Pancreas (tissue), 10 donors: Measurements from ENCODE around the gene LSM7. TPM values are rescaled to one million over a fixed set of nuclear protein-coding genes. Genes with fewer than 3 reads are reported as not detected.

Experiments used
- ATAC-seq, 4 donors: fragments of 200-7000 bp; cut with Tn5 transposase; one replicate each; pipeline versions ENCODE4 v1.8.0 to v1.9.1; 2020; ENCODE audit warnings: mild to moderate bottlenecking in 4 of 4, moderate library complexity in 4 of 4
- DNase-seq, 6 donors: peaks; one replicate each; pipeline ENCODE4 v3.0.0-alpha.2; 2020
- FAIRE-seq: peaks from 2 replicates; lab custom pipeline; 2012; peaks lifted over from hg19 to GRCh38; lab: Jason Lieb, UNC
- H3K27ac ChIP-seq, 4 donors: fragments of 200-600 bp; sonication (generic); 1 replicate in 3 of 4; 2 replicates in 1 of 4; pipeline versions ENCODE4 v1.5.0 to v1.8.0; 2020
- H3K27me3 ChIP-seq, 4 donors: fragments of 200-600 bp; one replicate each; pipeline ENCODE4 v1.8.0; 2021
- H3K36me3 ChIP-seq, 3 donors: fragments of 200-600 bp; sonication (generic) in 1 of 3; one replicate each; pipeline versions ENCODE4 v1.5.0 to v1.8.0; 2020 to 2021
- H3K4me1 ChIP-seq, 3 donors: fragments of 200-600 bp; one replicate each; pipeline ENCODE4 v1.8.0; 2021
- H3K4me3 ChIP-seq, 4 donors: fragments of 200-600 bp; sonication (generic) in 2 of 4; one replicate each; pipeline versions ENCODE4 v1.5.0 to v1.8.0; 2020 to 2021
- H3K9me3 ChIP-seq, 4 donors: fragments of 200-600 bp; one replicate each; pipeline ENCODE4 v1.8.0; 2021
- WGBS, 2 donors: extraction: QIAGEN DNeasy Blood & Tissue Kit; methylation state at CpG; one replicate each; pipeline ENCODE4 v1.1.7; 2013; 5-methylcytosine and 5-hydroxymethylcytosine counted together
- intact Hi-C, 3 donors: fragments of 100-400 bp; cut with DNase I; formaldehyde crosslinking; loops; one replicate each; pipeline versions ENCODE4 v1.11.1 to v1.14.2; 2022
- polyA plus RNA-seq, 2 donors: library from polyadenylated mRNA; stranded (reverse); fragments of 200-250 nt; gene quantifications; one replicate each; pipeline ENCODE4 v1.2.3, GENCODE V29; 2013
- total RNA-seq, 6 donors: library from RNA; stranded (reverse); fragmentation: NEBNext Ultra II Directional in 4 of 6; extraction: Animal tissue kit (Norgen Biotek cat#: 25700) in 4 of 6; gene quantifications; one replicate each; pipeline versions ENCODE4 v1.2.1 to v1.2.4, GENCODE V29; 2021 to 2023
- TF ChIP-seq, protein P1 (sequence below), 4 donors: fragments of 200-600 bp; sonication (generic) in 3 of 4; IDR thresholded peaks; one replicate each; pipeline versions ENCODE4 v1.5.0 to v1.8.0; 2021; ENCODE audit warnings: antibody characterized with exemption in 4 of 4
- donor health status: healthy with polysubstance abuse.
- donor health status: DM: no; HTN: no; CAD: no; lungs with moderate emphysema.
- donor health status: DM: no; HTN: no; CAD: no.
- donor health status: control.
- donor health status: control.
- donor health status: Bipolar disorder and iron deficiency.
- donor health status: DM: yes; HTN: yes; CAD: no.
- donor health status: DM: no; HTN: no; CAD: no.
- donor health status: DM: no; HTN: no; CAD: no.
- donor health status: DM: yes; HTN: yes; CAD: no.

The LSM7 gene
- total and polyA plus RNA-seq, 8 donors = 18.3 to 170 (median 30.9) TPM

DNA sequence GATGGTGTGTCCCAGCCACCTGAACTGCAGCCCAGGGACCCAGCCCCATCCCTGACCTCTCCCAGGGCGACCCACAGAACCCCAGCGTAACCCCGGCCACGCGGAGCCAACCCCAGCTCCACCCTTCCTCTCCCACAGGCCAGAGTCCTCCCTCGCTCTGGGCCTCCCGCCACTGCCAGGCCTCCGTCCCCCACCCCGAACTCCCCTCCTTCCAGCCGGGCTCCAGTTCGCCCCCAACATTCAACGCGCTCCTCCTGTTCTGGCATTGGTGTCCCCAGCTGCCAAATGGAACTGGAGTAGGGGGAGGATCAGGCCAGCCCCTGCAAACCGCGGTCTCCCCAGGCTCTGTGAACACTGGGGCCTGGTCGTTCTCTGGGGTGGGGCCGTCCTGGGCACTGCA is 27.9 kb downstream of the LSM7 start:
- no peaks in the 10 kb centered on the region for H3K36me3 ChIP-seq
- no peaks in the 10 kb centered on the region for H3K9me3 ChIP-seq
- FAIRE-seq (no peak), DNase-seq (peak in 1 of 6 donors; percentile 58), ATAC-seq (no peak)
- H3K4me3 ChIP-seq = no peak overlapping the region
- TF ChIP-seq, protein P1, sequence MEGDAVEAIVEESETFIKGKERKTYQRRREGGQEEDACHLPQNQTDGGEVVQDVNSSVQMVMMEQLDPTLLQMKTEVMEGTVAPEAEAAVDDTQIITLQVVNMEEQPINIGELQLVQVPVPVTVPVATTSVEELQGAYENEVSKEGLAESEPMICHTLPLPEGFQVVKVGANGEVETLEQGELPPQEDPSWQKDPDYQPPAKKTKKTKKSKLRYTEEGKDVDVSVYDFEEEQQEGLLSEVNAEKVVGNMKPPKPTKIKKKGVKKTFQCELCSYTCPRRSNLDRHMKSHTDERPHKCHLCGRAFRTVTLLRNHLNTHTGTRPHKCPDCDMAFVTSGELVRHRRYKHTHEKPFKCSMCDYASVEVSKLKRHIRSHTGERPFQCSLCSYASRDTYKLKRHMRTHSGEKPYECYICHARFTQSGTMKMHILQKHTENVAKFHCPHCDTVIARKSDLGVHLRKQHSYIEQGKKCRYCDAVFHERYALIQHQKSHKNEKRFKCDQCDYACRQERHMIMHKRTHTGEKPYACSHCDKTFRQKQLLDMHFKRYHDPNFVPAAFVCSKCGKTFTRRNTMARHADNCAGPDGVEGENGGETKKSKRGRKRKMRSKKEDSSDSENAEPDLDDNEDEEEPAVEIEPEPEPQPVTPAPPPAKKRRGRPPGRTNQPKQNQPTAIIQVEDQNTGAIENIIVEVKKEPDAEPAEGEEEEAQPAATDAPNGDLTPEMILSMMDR (IDR thresholded peaks at IDR 0.05) = no peak
- intact Hi-C loops = no loop called here
- no peak overlapping the region for H3K27ac ChIP-seq
- no peaks in the 10 kb centered on the region for H3K27me3 ChIP-seq
- WGBS, 2 donors = 81 to 92% methylated on average over 17 of the region's 17 CpGs
- no peaks in the 10 kb centered on the region for H3K4me1 ChIP-seq

DNA sequence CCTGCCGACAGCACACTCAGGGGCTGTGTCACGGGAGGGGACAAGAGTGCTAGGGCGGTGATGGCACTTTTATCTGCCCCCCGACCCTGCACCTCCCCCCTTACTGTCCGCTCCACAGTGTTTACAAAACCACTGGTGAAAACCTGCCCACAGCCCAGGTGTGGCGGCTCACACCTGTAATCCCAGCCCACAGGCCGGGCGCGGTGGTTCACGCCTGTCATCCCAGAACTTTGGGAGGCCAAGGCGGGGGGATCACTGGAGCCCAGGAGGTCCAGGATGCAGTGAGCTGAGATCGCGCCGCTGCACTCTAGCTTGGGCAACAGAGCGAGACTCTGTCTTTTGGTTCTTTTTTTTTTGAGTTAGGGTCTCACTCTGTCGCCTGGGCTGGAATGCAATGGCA is 32.2 kb downstream of the LSM7 start:
- intact Hi-C loops = no loop called here
- H3K4me3 ChIP-seq = no peak overlapping the region
- DNase-seq (no peak), FAIRE-seq (no peak), ATAC-seq (no peak)
- TF ChIP-seq, protein P1 (IDR thresholded peaks at IDR 0.05) = no peak
- no peak overlapping the region for H3K27ac ChIP-seq
- H3K27me3 ChIP-seq = peaks cover 0 to 21% (median 0%) of the 10 kb centered on the region in 4 donors
- H3K4me1 ChIP-seq = peaks cover 0 to 4% (median 0%) of the 10 kb centered on the region in 3 donors
- H3K36me3 ChIP-seq = no peaks in the 10 kb centered on the region
- WGBS, 2 donors = 71 to 80% methylated on average over 16 of the region's 16 CpGs
- H3K9me3 ChIP-seq = no peaks in the 10 kb centered on the region

DNA sequence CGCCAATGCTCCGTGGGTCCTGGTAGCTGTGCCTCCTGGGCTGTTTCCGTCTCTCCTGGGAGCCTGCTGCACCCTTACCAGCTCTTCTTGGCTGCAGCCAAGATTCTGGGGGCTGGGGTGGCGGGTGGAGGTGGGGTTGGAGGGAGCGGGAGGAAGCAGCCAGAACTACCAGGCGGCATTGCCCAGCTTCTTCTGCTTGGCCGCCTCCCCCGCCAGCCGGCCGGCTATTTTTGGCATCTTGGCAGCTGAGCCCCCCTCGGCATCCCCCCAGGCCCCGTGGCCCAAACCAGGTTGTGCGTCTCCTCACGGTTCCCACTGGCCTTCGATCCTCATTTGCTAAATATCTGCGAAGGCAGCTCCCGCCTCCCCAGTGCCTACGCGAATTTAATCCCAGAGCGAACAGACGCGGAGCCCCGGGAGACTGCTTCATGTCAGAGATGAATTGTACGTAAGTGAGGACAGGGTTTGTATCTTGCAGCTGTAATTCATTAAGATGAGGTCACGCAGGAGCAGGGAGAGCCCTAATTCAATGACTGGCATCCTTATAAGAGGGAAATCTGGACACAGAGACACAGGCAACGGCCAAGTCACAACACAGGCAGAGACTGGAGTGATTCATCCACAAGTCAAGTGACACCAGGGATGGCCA is 33.6 kb downstream of the LSM7 start:
- ATAC-seq (no peak), DNase-seq (no peak), FAIRE-seq (no peak)
- intact Hi-C loops = no loop called here
- TF ChIP-seq, protein P1 (IDR thresholded peaks at IDR 0.05) = no peak
- H3K27ac ChIP-seq = no peak overlapping the region
- peaks cover 0 to 16% (median 6%) of the 10 kb centered on the region in 3 donors for H3K4me1 ChIP-seq
- no peaks in the 10 kb centered on the region for H3K36me3 ChIP-seq
- H3K27me3 ChIP-seq = peaks cover 0 to 33% (median 2%) of the 10 kb centered on the region in 4 donors
- no peak overlapping the region for H3K4me3 ChIP-seq
- 25 to 30% methylated on average over 22 to 26 of the region's 26 CpGs for WGBS, 2 donors
- H3K9me3 ChIP-seq = no peaks in the 10 kb centered on the region

DNA sequence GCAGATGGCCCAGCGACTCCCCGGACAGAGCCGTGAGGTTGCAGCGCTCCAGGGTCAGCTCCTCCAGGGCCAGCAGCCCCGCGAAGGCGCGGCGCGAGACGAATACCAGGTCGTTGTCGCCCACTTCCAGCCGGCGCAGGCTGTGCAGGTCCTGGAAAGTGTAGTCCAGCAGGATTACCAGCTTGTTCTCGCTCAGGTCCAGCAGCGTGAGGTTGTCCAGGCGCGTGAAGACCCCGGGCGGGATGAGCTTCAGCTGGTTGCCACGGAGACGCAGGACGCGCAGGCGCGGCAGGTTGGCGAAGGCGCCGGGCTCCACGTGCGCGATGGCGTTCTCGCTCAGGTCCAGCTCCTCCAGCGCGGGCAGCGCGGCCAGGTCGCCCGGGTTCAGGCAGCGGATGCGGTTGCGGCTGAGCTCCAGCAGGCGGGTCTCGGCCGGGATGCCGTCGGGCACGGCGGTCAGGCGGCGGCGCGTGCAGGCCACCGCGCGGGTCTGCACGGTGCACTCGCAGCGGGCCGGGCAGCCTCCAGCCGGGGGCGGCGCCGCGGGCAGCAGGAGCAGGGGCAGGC is 37.1 kb downstream of the LSM7 start:
- ATAC-seq = peak; percentile 11 to 25 (median 16)

More for the DNA sequence above, 37.1 kb downstream of the LSM7 start:
- WGBS, 2 donors = 1 to 4% methylated on average over 30 to 67 of the region's 67 CpGs
- no peaks in the 10 kb centered on the region for H3K36me3 ChIP-seq
- H3K27me3 ChIP-seq = peaks cover 0 to 37% (median 2%) of the 10 kb centered on the region in 4 donors
- H3K9me3 ChIP-seq = no peaks in the 10 kb centered on the region
- DNase-seq = no peak
- intact Hi-C loops = no loop called here
- no peak for FAIRE-seq
- H3K27ac ChIP-seq = no peak overlapping the region
- peaks cover 0 to 16% (median 6%) of the 10 kb centered on the region in 3 donors for H3K4me1 ChIP-seq
- H3K4me3 ChIP-seq = peak overlapping the region in 2 of 4 donors; percentile 16 to 39
- TF ChIP-seq, protein P1 (IDR thresholded peaks at IDR 0.05) = no peak
